ENCODE results near the gene TMEM192. TPM values are rescaled to one million over a fixed set of nuclear protein-coding genes. Genes with fewer than 3 reads are reported as not detected.
"Not testable (repeated sequence)": the region's sequence is repeated elsewhere in the genome, so short reads cannot be mapped to it uniquely, and the experiment has no call there.

The TMEM192 gene
- total RNA-seq, 1 experiment from 2014 or later, result 16.8 TPM

DNA sequence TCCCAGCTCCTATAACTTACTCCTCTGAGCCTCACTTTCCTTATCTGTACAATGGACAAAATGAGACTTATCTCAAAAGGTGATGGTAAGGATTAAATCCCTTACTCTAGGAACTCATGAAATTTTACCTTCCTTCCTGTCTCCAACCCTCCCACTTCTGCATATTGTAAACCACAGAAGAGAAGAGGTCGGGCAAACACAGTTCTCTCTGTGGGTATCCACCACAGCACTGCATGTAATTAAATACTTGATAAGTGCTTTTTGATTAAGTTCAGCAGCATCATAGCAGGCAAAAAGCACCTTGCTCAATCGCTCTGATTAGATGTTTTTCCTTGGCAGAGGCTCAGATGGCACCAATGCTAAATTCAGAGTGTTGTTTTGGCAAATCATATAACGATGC, 17.3 kb upstream of the TMEM192 start:
- Histone ChIP-seq H3K36me3 (ENCODE audit: low read depth) (no peaks in the 10 kb centered on the region), H3K4me3 (no peak overlapping the region), H3K79me2 (ENCODE audit: low read depth) (no peaks in the 10 kb centered on the region), H3K9me3 (ENCODE audit: insufficient read depth, low read depth) (no peaks in the 10 kb centered on the region), H3K4me2 (no peak overlapping the region), H3K27ac (no peak overlapping the region), H3K9me2 (ENCODE audit: insufficient read depth) (no peaks in the 10 kb centered on the region), H4K20me1 (ENCODE audit: insufficient read depth) (no peaks in the 10 kb centered on the region), H3K27me3 (ENCODE audit: insufficient read depth, low read depth) (no peaks in the 10 kb centered on the region), H3K4me1 (replicated peaks; ENCODE audit: insufficient read depth) (no peaks in the 10 kb centered on the region), H3F3A (ENCODE audit: insufficient read depth, low read depth) (no peaks in the 10 kb centered on the region), H2AFZ (no peak overlapping the region)
- BruUV-seq (replicated peaks), result no TSS peak
- CTCF ChIA-PET, result no interaction called here
- TF ChIP-seq EZH2 (IDR thresholded peaks at IDR 0.05; ENCODE audit: low read depth), result no peak
- TF ChIP-seq, protein P1, sequence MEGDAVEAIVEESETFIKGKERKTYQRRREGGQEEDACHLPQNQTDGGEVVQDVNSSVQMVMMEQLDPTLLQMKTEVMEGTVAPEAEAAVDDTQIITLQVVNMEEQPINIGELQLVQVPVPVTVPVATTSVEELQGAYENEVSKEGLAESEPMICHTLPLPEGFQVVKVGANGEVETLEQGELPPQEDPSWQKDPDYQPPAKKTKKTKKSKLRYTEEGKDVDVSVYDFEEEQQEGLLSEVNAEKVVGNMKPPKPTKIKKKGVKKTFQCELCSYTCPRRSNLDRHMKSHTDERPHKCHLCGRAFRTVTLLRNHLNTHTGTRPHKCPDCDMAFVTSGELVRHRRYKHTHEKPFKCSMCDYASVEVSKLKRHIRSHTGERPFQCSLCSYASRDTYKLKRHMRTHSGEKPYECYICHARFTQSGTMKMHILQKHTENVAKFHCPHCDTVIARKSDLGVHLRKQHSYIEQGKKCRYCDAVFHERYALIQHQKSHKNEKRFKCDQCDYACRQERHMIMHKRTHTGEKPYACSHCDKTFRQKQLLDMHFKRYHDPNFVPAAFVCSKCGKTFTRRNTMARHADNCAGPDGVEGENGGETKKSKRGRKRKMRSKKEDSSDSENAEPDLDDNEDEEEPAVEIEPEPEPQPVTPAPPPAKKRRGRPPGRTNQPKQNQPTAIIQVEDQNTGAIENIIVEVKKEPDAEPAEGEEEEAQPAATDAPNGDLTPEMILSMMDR (conservative IDR thresholded peaks at IDR 0.05), result no peak
- POLR2A ChIA-PET (ENCODE audit: unreplicated experiment), result no interaction called here
- DNase-seq, result no peak
- intact Hi-C loops (cut with micrococcal nuclease; ENCODE audit: unreplicated experiment), result loop anchor here (5.0 kb wide), 1 partner anchor 962 kb away; no protein-coding TSS in a partner anchor

DNA sequence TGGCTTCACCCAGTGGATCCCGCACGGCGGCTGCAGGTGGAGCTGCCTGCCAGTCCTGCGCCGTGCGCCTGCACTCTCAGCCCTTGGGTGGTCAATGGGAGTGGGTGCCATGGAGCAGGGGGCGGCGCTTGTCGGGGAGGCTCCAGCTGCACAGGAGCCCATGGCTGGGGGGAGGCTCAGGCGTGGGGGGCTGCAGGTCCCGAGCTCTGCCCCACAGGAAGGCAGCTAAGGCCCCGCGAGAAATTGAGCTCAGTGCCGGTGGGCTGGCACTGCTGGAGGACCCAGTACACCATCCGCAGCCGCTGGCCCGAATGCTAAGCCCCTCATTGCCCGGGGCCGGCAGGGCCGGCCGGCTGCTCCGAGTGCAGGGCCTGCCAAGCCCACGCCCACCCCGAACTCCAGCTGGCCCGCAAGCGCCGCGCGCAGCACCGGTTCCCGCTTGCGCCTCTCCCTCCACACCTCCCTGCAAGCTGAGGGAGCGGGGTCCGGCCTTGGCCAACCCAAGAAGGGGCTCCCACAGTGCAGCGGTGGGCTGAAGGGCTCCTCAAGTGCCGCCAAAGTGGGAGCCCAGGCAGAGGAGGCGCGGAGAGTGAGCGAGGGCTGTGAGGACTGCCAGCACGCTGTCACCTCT, 13.3 kb upstream of the TMEM192 start:
- H3K9me3 ChIP-seq (ENCODE audit: insufficient read depth, low read depth); H3K79me2 ChIP-seq (ENCODE audit: low read depth); H4K20me1 ChIP-seq (ENCODE audit: insufficient read depth); H3K27ac ChIP-seq; H2AFZ ChIP-seq; H3K9me2 ChIP-seq (ENCODE audit: insufficient read depth); H3K36me3 ChIP-seq (ENCODE audit: low read depth); BruUV-seq (replicated peaks); POLR2A ChIA-PET (ENCODE audit: unreplicated experiment); H3K4me1 ChIP-seq (replicated peaks; ENCODE audit: insufficient read depth); CTCF ChIA-PET; H3K4me2 ChIP-seq; DNase-seq; H3K27me3 ChIP-seq (ENCODE audit: insufficient read depth, low read depth); H3F3A ChIP-seq (ENCODE audit: insufficient read depth, low read depth); intact Hi-C loops (cut with micrococcal nuclease; ENCODE audit: unreplicated experiment); H3K4me3 ChIP-seq: not testable (repeated sequence)

DNA sequence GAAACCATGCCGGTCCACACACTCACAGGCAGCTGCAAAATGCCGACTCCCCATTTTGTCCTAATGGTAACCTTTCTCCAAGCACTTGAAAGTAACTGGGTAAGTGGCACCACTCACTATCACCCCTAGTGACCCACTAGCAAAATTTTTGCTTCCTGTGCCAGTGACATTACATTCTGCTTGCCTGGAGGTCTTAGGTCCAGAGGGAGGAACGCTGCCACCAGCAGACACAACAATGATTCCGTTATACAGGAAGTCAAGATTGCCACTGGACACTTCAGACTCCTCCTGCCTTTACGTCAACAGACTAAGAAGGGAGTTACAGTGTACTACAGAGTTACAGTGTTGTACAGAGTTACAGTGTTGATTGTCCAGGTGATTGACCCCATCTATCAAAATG, 11.8 kb upstream of the TMEM192 start:
- Histone ChIP-seq H3K79me2 (ENCODE audit: low read depth) (no peaks in the 10 kb centered on the region), H3K4me3 (no peak overlapping the region), H3K27me3 (ENCODE audit: insufficient read depth, low read depth) (no peaks in the 10 kb centered on the region), H3K36me3 (ENCODE audit: low read depth) (no peaks in the 10 kb centered on the region), H3K4me1 (replicated peaks; ENCODE audit: insufficient read depth) (no peaks in the 10 kb centered on the region), H3F3A (ENCODE audit: insufficient read depth, low read depth) (no peaks in the 10 kb centered on the region), H3K9me2 (ENCODE audit: insufficient read depth) (no peaks in the 10 kb centered on the region; the same call in 1 of the 2 replicates), H3K4me2 (no peak overlapping the region), H3K27ac (no peak overlapping the region), H3K9me3 (ENCODE audit: insufficient read depth, low read depth) (no peaks in the 10 kb centered on the region), H2AFZ (no peak overlapping the region), H4K20me1 (ENCODE audit: insufficient read depth) (no peaks in the 10 kb centered on the region)
- BruUV-seq (replicated peaks), result no TSS peak
- no peak for DNase-seq
- ChIA-PET POLR2A (ENCODE audit: unreplicated experiment) (no interaction called here), CTCF (interaction anchor here (0.6 kb wide), 1 partner anchor 191 kb away, joined by 3 read pairs; no protein-coding TSS in a partner anchor)
- intact Hi-C loops (cut with micrococcal nuclease; ENCODE audit: unreplicated experiment), result no loop called here
- TF ChIP-seq EZH2 (IDR thresholded peaks at IDR 0.05; ENCODE audit: low read depth), result no peak
- TF ChIP-seq, protein P1 (conservative IDR thresholded peaks at IDR 0.05), result no peak
